Measurements from ENCODE around the gene PPP1R3C. TPM values are rescaled to one million over a fixed set of nuclear protein-coding genes. Genes with fewer than 3 reads are reported as not detected.

Gene PPP1R3C
- polyA plus RNA-seq, 1 donor from 2014 or later: 0.51 TPM

DNA sequence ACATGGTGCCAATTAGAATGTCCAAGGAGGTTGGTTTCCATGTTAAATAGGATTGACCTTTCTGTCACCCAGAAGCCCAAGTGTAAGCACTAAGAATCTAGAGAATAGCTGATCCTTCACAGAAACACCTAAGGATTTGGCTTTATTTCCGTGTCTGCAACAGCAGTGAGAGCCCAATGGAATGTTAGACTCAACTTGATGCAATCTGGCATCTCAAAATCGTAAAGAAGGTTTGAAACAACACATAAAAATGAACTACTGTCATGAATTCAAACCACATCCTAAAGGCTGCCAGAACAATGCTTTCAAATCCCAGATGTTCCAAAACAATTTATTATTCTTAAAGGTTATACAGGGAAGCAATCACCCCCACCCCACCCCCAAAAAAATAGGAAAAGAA is 18.6 kb downstream of the PPP1R3C start:
- H4K20me1 ChIP-seq (ENCODE audit: insufficient read depth): no peaks in the 10 kb centered on the region
- no peaks in the 10 kb centered on the region for H3K9me2 ChIP-seq (ENCODE audit: insufficient read depth, low read length)
- H3K4me2 ChIP-seq (ENCODE audit: low read length): no peak overlapping the region
- H3K9ac ChIP-seq (ENCODE audit: low read length): no peak overlapping the region
- H3K4me3 ChIP-seq (ENCODE audit: low read length): no peak overlapping the region
- no peaks in the 10 kb centered on the region for H3K79me2 ChIP-seq (replicated peaks; ENCODE audit: insufficient read depth, low read length)
- H3K27me3 ChIP-seq (ENCODE audit: insufficient read depth, low read depth, low read length): no peaks in the 10 kb centered on the region
- TF ChIP-seq, protein P1, sequence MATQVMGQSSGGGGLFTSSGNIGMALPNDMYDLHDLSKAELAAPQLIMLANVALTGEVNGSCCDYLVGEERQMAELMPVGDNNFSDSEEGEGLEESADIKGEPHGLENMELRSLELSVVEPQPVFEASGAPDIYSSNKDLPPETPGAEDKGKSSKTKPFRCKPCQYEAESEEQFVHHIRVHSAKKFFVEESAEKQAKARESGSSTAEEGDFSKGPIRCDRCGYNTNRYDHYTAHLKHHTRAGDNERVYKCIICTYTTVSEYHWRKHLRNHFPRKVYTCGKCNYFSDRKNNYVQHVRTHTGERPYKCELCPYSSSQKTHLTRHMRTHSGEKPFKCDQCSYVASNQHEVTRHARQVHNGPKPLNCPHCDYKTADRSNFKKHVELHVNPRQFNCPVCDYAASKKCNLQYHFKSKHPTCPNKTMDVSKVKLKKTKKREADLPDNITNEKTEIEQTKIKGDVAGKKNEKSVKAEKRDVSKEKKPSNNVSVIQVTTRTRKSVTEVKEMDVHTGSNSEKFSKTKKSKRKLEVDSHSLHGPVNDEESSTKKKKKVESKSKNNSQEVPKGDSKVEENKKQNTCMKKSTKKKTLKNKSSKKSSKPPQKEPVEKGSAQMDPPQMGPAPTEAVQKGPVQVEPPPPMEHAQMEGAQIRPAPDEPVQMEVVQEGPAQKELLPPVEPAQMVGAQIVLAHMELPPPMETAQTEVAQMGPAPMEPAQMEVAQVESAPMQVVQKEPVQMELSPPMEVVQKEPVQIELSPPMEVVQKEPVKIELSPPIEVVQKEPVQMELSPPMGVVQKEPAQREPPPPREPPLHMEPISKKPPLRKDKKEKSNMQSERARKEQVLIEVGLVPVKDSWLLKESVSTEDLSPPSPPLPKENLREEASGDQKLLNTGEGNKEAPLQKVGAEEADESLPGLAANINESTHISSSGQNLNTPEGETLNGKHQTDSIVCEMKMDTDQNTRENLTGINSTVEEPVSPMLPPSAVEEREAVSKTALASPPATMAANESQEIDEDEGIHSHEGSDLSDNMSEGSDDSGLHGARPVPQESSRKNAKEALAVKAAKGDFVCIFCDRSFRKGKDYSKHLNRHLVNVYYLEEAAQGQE (IDR thresholded peaks at IDR 0.05; ENCODE audit: borderline replicate concordance): no peak
- TF ChIP-seq EP300 (conservative IDR thresholded peaks at IDR 0.05; ENCODE audit: poor library complexity, severe bottlenecking) (no peak), SMC3 (conservative IDR thresholded peaks at IDR 0.05; ENCODE audit: poor library complexity) (no peak), TAF1 (IDR thresholded peaks at IDR 0.05; ENCODE audit: low read depth) (no peak), EZH2 (IDR thresholded peaks at IDR 0.05; ENCODE audit: borderline replicate concordance, insufficient read depth, low read length, poor library complexity, severe bottlenecking) (no peak), RAD21 (conservative IDR thresholded peaks at IDR 0.05) (no peak), POLR2AphosphoS5 (IDR thresholded peaks at IDR 0.05) (no peak), MXI1 (conservative IDR thresholded peaks at IDR 0.05; ENCODE audit: poor library complexity, severe bottlenecking) (no peak)
- TF ChIP-seq, protein P2, sequence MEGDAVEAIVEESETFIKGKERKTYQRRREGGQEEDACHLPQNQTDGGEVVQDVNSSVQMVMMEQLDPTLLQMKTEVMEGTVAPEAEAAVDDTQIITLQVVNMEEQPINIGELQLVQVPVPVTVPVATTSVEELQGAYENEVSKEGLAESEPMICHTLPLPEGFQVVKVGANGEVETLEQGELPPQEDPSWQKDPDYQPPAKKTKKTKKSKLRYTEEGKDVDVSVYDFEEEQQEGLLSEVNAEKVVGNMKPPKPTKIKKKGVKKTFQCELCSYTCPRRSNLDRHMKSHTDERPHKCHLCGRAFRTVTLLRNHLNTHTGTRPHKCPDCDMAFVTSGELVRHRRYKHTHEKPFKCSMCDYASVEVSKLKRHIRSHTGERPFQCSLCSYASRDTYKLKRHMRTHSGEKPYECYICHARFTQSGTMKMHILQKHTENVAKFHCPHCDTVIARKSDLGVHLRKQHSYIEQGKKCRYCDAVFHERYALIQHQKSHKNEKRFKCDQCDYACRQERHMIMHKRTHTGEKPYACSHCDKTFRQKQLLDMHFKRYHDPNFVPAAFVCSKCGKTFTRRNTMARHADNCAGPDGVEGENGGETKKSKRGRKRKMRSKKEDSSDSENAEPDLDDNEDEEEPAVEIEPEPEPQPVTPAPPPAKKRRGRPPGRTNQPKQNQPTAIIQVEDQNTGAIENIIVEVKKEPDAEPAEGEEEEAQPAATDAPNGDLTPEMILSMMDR (IDR thresholded peaks at IDR 0.05; ENCODE audit: poor library complexity, severe bottlenecking): no peak
- no peaks in the 10 kb centered on the region for H3F3A ChIP-seq (ENCODE audit: insufficient read depth, low read length, poor library complexity, severe bottlenecking)
- no peaks in the 10 kb centered on the region for H3K9me3 ChIP-seq (ENCODE audit: low read length)
- H3K27ac ChIP-seq (ENCODE audit: low read length): no peak overlapping the region
- no peaks in the 10 kb centered on the region for H3K36me3 ChIP-seq (ENCODE audit: insufficient read depth, low read length)
- H2AFZ ChIP-seq (ENCODE audit: low read depth, low read length): no peak overlapping the region

DNA sequence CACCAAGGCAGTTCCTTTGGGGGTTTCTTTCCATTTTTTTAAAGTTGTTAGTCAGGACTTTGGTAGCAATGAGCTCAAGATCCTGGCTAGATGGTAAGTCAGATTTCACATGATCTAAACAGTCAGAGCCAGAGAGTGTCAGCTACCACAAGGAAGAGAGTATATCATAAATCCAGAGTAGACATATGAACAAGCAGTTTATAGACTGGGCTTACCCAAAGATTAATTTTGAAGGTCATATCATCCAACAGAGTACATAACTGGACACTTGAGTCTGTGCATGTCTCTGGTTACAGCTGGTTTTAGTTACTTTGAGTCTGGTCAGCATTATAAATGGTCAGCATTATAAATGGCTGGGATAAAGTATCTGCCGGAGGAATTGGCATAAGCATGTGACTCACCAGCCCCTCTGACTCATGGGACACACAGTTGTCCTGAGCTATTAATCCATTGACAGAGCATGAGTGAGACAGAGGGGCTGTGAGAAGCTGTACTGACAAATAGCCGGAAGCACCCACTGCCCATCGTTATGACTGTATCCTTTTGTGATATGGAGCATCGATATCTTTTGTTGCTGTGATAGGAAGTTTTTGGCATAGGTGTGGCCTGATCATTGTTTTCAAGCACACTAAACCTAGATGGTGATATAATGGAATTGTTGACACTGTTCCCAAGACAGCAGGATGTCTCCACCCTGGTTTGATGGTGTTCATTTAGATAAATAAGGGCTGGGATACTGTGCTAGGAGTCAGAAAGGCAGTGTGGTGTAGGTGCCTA is 19.3 kb downstream of the PPP1R3C start:
- Histone ChIP-seq H3K9me2 (ENCODE audit: insufficient read depth, low read length) (no peaks in the 10 kb centered on the region), H3K27me3 (ENCODE audit: insufficient read depth, low read depth, low read length) (no peaks in the 10 kb centered on the region), H3K4me2 (ENCODE audit: low read length) (no peak overlapping the region), H3K9me3 (ENCODE audit: low read length) (no peaks in the 10 kb centered on the region), H3K27ac (ENCODE audit: low read length) (no peak overlapping the region), H3K36me3 (ENCODE audit: insufficient read depth, low read length) (no peaks in the 10 kb centered on the region), H3F3A (ENCODE audit: insufficient read depth, low read length, poor library complexity, severe bottlenecking) (no peaks in the 10 kb centered on the region), H3K79me2 (replicated peaks; ENCODE audit: insufficient read depth, low read length) (no peaks in the 10 kb centered on the region), H4K20me1 (ENCODE audit: insufficient read depth) (no peaks in the 10 kb centered on the region), H3K9ac (ENCODE audit: low read length) (no peak overlapping the region), H2AFZ (ENCODE audit: low read depth, low read length) (no peak overlapping the region), H3K4me3 (ENCODE audit: low read length) (no peak overlapping the region)
- TF ChIP-seq EZH2 (IDR thresholded peaks at IDR 0.05; ENCODE audit: borderline replicate concordance, insufficient read depth, low read length, poor library complexity, severe bottlenecking): no peak
- TF ChIP-seq SMC3 (conservative IDR thresholded peaks at IDR 0.05; ENCODE audit: poor library complexity): no peak
- TF ChIP-seq TAF1 (IDR thresholded peaks at IDR 0.05; ENCODE audit: low read depth): no peak
- no peak for TF ChIP-seq POLR2AphosphoS5 (IDR thresholded peaks at IDR 0.05)
- TF ChIP-seq, protein P2 (IDR thresholded peaks at IDR 0.05; ENCODE audit: poor library complexity, severe bottlenecking): no peak
- TF ChIP-seq, protein P1 (IDR thresholded peaks at IDR 0.05; ENCODE audit: borderline replicate concordance): no peak
- no peak for TF ChIP-seq EP300 (conservative IDR thresholded peaks at IDR 0.05; ENCODE audit: poor library complexity, severe bottlenecking)
- no peak for TF ChIP-seq RAD21 (conservative IDR thresholded peaks at IDR 0.05)
- no peak for TF ChIP-seq MXI1 (conservative IDR thresholded peaks at IDR 0.05; ENCODE audit: poor library complexity, severe bottlenecking)
